Muscle layer of duodenum (tissue), 2 donors: Measurements from ENCODE around the gene CHCHD6.

ENCODE experiments used
- H3K27ac ChIP-seq: one replicate; pipeline ENCODE4 v1.7.0; 2013; ENCODE audit warnings: mild to moderate bottlenecking, low read length
- H3K27me3 ChIP-seq: one replicate; pipeline ENCODE4 v1.7.0; 2013; ENCODE audit warnings: low read depth, mild to moderate bottlenecking, control low read depth, low read length
- H3K36me3 ChIP-seq, 2 donors: one replicate each; pipeline ENCODE4 v1.7.0; 2013; ENCODE audit warnings: low read length in 2 of 2, control low read depth in 1 of 2, mild to moderate bottlenecking in 1 of 2; ENCODE audit not compliant: insufficient read depth in 2 of 2, control insufficient read depth in 1 of 2
- H3K4me1 ChIP-seq, 2 donors: one replicate each; pipeline ENCODE4 v1.7.0; 2013; ENCODE audit warnings: low read length in 2 of 2, mild to moderate bottlenecking in 2 of 2, control low read depth in 1 of 2, moderate library complexity in 1 of 2; ENCODE audit not compliant: insufficient read depth in 2 of 2, control insufficient read depth in 1 of 2
- H3K4me3 ChIP-seq, 2 donors: one replicate each; pipeline ENCODE4 v1.7.0; 2013; ENCODE audit warnings: low read length in 2 of 2, low read depth in 1 of 2, mild to moderate bottlenecking in 1 of 2
- H3K9me3 ChIP-seq, 2 donors: one replicate each; pipeline ENCODE4 v1.7.0; 2013; ENCODE audit warnings: low read length in 2 of 2, control low read depth in 1 of 2, mild to moderate bottlenecking in 1 of 2; ENCODE audit not compliant: control insufficient read depth in 1 of 2
- donor health status: healthy.

The CHCHD6 gene

GRCh38 chr3:126663750-126664149 is 40.3 kb upstream of the CHCHD6 start:
- Histone ChIP-seq H3K4me3 (no peak overlapping the region), H3K27me3 (no peaks in the 10 kb centered on the region), H3K9me3 (no peaks in the 10 kb centered on the region), H3K36me3 (no peaks in the 10 kb centered on the region), H3K27ac (no peak overlapping the region), H3K4me1 (no peaks in the 10 kb centered on the region)

- Histone ChIP-seq H3K9me3 (no peaks in the 10 kb centered on the region), H3K27me3 (no peaks in the 10 kb centered on the region), H3K27ac (no peak overlapping the region), H3K4me3 (no peak overlapping the region), H3K36me3 (no peaks in the 10 kb centered on the region), H3K4me1 (no peaks in the 10 kb centered on the region)
These were observed 39.3 kb upstream of the CHCHD6 start for GRCh38 chr3:126664591-126665214.

GRCh38 chr3:126665221-126665936 is 38.7 kb upstream of the CHCHD6 start:
- Histone ChIP-seq H3K36me3 (no peaks in the 10 kb centered on the region), H3K4me3 (no peak overlapping the region), H3K4me1 (no peaks in the 10 kb centered on the region), H3K9me3 (no peaks in the 10 kb centered on the region), H3K27ac (no peak overlapping the region), H3K27me3 (no peaks in the 10 kb centered on the region)

- Histone ChIP-seq H3K9me3 (no peaks in the 10 kb centered on the region), H3K36me3 (no peaks in the 10 kb centered on the region), H3K27ac (no peak overlapping the region), H3K27me3 (no peaks in the 10 kb centered on the region), H3K4me1 (no peaks in the 10 kb centered on the region), H3K4me3 (no peak overlapping the region)
These were observed 37.9 kb upstream of the CHCHD6 start for GRCh38 chr3:126665959-126666657.

GRCh38 chr3:126666658-126667528 is 37.1 kb upstream of the CHCHD6 start:
- Histone ChIP-seq H3K27ac (no peak overlapping the region), H3K9me3 (no peaks in the 10 kb centered on the region), H3K4me1 (no peaks in the 10 kb centered on the region), H3K36me3 (no peaks in the 10 kb centered on the region), H3K27me3 (no peaks in the 10 kb centered on the region), H3K4me3 (no peak overlapping the region)

GRCh38 chr3:126667631-126668449 is 36.2 kb upstream of the CHCHD6 start:
- H3K27me3 ChIP-seq = no peaks in the 10 kb centered on the region
- no peaks in the 10 kb centered on the region for H3K36me3 ChIP-seq
- H3K4me1 ChIP-seq = no peaks in the 10 kb centered on the region
- H3K4me3 ChIP-seq = no peak overlapping the region
- H3K9me3 ChIP-seq = no peaks in the 10 kb centered on the region
- no peak overlapping the region for H3K27ac ChIP-seq

- no peaks in the 10 kb centered on the region for H3K4me1 ChIP-seq
- H3K36me3 ChIP-seq = no peaks in the 10 kb centered on the region
- no peak overlapping the region for H3K27ac ChIP-seq
- peaks cover 4 to 6% of the 10 kb centered on the region in 2 donors for H3K9me3 ChIP-seq
- no peak overlapping the region for H3K4me3 ChIP-seq
- H3K27me3 ChIP-seq = no peaks in the 10 kb centered on the region
These were observed 35.3 kb upstream of the CHCHD6 start for GRCh38 chr3:126668450-126669401.

GRCh38 chr3:126671521-126671920 is 32.5 kb upstream of the CHCHD6 start:
- Histone ChIP-seq H3K27me3 (no peaks in the 10 kb centered on the region), H3K4me1 (no peaks in the 10 kb centered on the region), H3K9me3 (peaks cover 7 to 10% of the 10 kb centered on the region in 2 donors), H3K36me3 (no peaks in the 10 kb centered on the region), H3K4me3 (no peak overlapping the region), H3K27ac (no peak overlapping the region)

- H3K36me3 ChIP-seq = no peaks in the 10 kb centered on the region
- H3K27ac ChIP-seq = no peak overlapping the region
- H3K27me3 ChIP-seq = no peaks in the 10 kb centered on the region
- no peak overlapping the region for H3K4me3 ChIP-seq
- peaks cover 7 to 10% of the 10 kb centered on the region in 2 donors for H3K9me3 ChIP-seq
- H3K4me1 ChIP-seq = no peaks in the 10 kb centered on the region
These were observed 31.7 kb upstream of the CHCHD6 start for GRCh38 chr3:126672340-126672739.

- no peaks in the 10 kb centered on the region for H3K4me1 ChIP-seq
- no peaks in the 10 kb centered on the region for H3K36me3 ChIP-seq
- H3K4me3 ChIP-seq = no peak overlapping the region
- H3K27me3 ChIP-seq = no peaks in the 10 kb centered on the region
- no peak overlapping the region for H3K27ac ChIP-seq
- peaks cover 7 to 10% of the 10 kb centered on the region in 2 donors for H3K9me3 ChIP-seq
These were observed 31.3 kb upstream of the CHCHD6 start for GRCh38 chr3:126672741-126673140.
